GM15510 (cell line): ENCODE results near the gene ZFYVE28.

Experiments
- POLR2A ChIP-seq: IDR thresholded peaks from 3 replicates; pipeline ENCODE4 v1.6.1; 2011; ENCODE audit warnings: borderline replicate concordance; ENCODE audit not compliant: insufficient read length; ENCODE audit errors: extremely low read depth

The ZFYVE28 gene

DNA sequence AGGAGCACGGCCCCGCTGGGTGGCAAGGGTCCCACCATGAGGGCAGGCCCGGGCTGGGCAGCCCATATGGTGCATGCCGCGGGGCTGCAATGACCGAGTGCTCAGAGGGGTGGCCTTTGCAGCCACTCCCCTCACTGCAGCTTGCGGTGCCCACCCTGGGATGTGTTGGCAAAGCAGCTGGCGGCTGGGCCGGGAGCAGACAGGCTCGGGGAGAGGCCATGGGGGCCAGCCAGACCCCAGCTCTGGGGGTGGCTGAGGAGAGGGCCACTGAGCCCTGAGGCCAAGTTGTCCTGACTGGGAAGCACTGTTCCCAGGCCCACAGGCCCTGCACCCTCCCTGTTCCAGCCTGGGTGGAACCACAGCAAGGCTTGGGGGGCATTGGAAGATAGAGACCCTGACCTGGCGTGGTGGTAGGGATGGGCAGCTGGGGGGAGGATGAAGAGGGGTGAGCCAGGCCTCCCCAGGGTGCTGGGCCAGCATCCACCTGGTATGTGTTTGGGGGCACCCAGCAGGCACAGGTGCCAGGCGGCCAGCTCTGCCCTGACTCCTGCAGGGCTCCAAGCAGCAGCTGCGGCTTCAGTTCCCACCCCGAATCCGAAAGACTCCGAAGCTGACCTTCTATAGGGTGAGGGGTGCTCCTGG lies 32.1 kb upstream of the ZFYVE28 start:
- TF ChIP-seq POLR2A = no peak

DNA sequence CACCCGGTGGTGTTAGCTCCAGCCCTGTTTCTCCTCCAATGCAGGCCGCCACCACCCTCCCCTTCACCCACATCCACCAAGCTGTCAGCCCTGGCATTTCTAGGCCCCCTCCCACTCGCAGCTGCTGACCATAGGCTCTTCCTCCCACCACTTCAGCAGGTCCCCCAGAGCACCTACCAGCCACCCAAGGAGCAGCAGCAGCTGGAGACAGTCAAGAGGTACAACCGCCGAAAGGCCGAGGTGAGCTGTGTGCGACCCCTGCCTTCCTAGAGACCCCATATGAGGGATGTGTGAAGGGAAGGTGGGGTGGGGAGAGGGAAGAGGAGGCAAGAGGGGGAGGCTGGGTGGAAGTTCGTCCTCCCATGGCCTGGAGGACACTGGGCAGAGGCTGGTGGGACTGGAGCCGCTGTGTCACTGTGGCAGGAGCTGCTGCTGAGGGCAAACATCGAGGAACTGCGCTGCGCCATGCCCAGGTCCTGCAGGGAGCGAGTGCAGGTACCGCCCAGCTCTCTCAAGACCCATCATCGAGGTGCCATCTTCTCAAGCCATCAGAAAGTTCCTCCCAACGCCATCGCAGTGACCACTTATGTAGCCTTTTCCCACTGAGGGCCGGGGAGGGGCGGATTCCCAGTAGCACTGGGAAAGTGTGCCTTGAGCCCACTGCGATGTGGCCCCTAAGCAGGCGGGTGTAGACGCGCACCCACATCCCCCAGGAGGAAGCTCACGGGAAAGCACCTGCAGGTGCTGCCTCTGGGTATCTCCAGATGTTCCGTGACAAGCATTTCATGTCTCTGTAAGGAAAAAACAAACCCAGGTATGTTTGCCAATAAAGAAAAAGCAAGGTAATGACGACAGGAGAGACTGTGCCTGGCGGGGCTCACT lies 31.3 kb upstream of the ZFYVE28 start:
- no peak for TF ChIP-seq POLR2A

DNA sequence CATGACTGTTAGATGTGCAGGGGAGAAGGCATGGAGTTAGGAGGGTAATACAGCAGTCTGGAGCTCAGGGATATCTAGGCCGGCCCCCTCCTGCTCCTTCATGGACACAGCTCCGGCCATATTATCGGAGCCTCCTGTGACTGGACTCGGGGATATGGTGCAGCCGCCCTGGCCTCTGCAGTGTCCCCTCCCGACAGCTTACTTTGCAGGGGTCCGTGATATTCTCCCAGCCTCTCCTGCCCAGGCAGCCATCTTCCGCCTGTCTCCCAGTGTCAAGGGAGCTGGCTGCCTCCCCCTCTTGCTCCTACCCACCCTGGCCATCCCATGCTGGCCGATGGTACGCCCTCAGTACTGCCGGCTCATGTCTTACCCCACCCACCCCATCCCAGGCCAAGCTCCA lies 30.6 kb upstream of the ZFYVE28 start:
- TF ChIP-seq POLR2A = no peak

DNA sequence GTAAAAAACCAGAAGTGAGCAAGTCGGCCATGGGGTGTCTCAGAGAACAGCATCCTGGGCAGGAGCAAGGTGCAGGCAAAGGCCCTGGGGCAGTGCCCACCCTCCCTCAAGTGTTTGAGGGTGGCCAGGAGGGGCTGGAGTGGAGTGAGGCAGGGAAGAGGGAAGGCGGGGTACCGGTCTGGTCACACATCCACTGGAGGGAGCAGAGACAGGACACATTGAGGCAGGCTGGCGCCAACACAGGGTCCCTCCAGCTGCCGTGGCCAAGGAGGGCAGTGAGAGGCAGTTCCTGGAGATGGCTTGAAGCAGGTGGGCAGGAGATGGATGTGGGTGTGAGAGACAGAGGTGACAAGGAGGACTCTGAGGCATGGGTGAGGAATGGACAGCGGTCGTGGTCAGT lies 30.1 kb upstream of the ZFYVE28 start:
- no peak for TF ChIP-seq POLR2A

DNA sequence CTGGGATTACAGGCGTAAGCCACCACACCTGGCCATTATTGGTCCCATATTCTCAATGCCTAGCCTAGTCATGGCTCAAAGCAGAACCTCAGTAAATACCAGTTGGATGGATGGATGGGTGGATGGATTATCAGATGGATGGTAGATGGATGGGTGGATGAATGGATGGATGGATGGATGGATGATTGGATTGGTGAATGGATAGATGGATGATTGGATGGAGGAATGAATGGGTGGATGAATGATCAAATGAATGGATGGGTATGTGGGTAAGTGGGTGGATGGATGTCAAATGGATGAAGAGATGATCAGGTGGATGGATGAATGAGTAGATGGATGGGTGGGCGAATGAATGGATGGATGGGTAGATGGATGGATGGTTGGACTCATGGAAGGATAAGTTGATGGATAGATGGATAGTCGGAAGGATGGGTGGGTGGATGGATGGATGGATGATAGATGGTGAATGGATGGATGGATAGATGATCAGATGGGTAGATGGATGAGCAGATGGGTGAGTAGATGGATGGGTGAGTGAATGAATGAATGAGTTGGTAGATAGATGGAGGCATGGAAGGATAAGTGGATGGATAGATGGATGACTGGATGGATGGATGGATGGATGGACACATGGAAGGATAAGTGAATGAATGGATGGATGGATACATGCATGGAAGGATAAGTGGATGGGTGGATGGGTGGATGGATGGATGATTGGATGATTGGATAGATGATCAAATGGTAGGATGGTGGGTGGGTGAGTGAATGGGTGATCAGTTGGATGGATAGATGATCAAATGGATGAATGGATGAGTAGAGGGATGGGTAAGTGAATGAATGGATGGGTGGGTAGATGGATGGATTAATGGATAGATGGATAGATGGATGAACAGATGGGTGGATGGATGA lies 28.5 kb upstream of the ZFYVE28 start:
- TF ChIP-seq POLR2A = no peak

DNA sequence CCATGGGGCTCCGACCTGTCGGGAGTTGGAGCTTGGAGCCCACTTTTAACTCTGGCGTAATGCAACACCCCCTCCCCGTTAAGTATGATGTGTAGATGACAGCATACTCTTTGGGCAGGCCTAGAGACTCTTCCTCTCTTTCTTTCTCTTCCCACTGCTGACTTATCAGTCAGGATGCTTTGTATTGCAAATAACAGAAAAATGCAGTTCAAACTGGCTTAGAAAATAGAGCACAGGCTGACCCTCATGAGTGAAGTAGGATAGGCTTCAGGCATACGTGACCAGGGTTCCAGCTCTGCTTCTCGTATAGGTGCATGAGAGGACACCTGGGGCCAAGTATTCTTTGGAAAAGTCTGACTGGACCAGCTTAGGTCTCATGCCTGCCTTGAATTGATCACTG lies 27.1 kb upstream of the ZFYVE28 start:
- TF ChIP-seq POLR2A = no peak

DNA sequence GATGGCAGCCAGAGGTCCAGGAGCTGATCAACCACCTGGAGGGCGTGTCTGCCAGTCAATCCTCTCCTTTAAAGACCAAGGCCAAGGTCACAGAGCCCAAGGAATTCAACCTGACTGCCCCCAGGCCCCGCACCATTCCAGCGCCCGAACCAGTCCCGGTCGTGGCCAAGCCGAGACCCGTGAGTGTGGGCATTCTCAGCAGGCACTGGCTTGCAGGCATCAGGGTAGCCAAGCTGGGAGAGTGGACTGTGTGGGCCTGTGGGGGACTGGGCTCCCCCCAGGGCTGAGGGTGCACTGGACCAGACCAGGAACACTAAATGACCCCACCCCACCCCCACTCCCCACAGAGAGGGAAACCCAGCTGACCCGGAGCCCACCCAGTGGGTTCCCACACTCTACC lies 26.7 kb upstream of the ZFYVE28 start:
- no peak for TF ChIP-seq POLR2A

DNA sequence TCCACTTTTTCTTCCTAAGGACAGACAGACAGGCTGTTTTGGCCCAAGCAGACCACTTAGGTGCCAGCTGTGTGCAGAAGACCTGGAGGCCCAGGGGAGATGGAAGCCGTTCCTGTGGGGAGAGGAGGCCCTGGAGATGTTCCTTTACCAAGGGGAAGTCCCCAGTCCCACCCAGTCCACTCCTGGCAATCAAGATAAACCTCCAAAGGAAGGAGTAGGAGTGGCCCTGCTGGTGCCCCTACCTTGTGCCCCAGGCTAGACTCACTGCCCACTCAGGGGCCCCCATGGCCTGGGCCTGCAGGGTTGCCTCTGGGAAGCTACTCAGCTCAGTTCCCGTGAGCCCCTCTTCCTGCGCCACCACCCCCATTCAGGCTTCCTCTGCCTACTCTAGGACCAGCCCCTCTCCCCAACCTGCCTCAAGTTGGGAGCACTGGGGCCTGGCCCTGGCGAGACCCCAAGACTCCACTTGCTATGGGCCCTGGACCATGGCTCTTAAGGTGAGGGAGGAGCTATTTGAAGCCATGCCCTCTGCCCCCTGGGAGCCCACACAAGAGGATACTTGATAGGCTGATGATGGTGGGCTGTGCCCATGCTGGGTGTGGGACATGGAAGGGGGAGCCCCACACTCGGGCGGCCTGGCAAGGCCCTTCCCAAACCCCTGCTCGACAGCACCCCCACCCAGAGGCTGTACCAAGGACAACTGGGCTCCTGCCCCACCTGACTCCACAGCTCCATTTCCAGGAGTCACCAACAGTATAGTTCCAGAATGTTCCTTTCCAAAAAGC lies 25.7 kb upstream of the ZFYVE28 start:
- no peak for TF ChIP-seq POLR2A

DNA sequence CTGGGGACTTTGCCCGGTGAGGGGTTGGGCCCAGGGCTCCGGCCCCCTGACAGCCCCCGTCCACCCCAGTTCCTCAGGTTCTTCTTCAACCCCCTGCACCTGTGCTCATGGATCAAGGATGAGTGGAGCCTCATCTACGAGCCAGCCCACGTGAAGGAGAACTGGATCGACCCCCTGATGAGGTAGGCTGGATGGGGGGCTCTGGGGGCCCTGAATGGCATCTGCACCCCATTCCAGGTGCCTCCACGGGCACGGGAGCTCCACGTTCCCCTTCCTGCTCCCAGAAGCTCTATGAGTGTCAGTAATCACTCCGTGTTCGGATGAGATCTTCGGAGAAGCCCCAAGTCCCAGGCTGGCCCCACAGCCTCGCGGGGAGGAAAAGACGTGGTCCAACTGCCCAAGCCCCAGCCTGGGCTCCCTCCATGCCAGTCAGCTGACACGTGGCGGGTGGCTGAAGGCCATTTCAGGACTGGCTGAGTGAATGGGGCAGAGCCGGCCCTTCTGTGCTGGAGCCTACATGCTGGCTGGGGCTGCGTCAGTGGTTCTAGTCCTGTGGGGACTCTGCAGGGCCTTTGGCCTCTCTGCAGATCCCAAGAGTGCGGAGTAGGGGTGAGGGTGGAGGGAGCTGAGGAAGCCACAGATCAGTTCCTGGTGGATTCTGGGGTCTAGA lies 24.8 kb upstream of the ZFYVE28 start:
- TF ChIP-seq POLR2A = no peak

DNA sequence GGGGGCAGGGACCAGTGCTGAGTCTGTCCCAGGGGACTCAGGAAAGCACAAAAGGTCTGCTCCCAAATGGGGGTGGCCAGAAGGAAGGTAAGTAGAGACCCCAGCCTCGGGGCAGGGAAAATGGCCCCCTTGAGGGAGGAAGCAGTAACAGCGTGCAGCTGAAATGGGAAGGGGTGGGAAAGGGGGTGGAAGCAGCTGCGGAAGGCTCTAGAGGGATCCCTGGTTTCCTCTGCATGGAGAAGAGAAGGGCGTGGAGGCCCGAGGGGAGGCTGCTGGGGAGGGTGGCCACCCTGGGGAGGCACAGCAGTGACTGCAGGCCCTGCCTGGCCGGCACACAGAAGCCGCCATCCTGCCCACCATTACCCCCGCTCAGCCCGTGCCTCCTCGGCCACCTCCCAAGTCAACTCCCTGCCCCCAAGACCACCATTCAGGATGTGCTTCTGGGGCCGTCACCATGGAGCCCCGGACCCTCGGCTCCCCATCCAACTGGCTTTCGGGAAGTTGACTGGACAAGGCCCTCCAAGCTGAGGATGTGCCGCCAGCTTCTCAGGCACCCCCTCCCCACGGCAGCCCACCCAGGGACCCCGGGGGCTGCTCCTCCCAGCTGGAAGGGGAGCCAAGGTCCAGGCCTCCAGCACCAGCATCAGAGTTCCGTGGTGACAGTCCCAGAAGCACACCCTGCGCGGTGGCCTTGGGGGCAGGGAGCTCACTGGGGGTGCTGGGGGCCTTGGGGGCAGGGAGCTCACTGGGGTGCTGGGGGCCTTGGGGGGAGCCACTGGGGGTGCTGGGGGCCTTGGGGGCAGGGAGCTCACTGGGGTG lies 23.9 kb upstream of the ZFYVE28 start:
- no peak for TF ChIP-seq POLR2A

DNA sequence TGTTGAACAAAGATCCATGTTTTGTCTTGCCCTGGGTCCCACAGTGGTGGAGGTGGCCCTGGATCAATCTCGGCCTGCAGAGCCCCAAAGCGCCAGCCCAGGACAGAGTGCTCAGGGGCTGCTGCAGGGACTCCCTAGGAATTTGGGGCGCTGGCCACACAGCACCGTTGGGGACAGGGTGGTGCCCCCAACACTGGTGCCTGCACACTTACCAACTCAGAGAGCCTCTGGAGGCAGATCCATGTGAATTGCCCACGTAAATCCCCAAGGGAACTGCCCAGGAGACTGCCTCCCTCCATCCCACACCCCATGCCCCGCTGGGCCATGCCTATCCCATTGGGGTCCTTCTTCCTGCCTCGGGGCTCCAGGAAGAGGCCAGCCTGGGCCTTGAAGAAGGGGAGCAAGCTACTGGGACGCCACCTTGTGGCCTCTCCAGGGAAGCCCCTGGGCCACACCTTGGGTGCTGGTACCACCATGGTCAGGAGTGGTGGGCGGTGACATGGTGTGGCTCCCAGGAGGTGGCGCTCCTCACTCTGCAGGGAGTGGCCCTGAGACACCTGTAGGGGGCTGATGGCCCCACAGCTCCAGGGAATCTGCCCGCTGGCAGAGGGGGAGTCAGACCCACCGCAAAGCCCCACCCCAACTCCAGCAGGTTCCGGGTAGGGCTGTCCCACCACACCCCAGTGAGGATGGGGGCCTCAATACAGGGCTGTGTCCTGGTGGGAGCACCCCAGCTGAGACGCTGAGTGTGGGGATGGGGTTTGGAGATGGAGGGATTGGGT lies 23.1 kb upstream of the ZFYVE28 start:
- TF ChIP-seq POLR2A = no peak

DNA sequence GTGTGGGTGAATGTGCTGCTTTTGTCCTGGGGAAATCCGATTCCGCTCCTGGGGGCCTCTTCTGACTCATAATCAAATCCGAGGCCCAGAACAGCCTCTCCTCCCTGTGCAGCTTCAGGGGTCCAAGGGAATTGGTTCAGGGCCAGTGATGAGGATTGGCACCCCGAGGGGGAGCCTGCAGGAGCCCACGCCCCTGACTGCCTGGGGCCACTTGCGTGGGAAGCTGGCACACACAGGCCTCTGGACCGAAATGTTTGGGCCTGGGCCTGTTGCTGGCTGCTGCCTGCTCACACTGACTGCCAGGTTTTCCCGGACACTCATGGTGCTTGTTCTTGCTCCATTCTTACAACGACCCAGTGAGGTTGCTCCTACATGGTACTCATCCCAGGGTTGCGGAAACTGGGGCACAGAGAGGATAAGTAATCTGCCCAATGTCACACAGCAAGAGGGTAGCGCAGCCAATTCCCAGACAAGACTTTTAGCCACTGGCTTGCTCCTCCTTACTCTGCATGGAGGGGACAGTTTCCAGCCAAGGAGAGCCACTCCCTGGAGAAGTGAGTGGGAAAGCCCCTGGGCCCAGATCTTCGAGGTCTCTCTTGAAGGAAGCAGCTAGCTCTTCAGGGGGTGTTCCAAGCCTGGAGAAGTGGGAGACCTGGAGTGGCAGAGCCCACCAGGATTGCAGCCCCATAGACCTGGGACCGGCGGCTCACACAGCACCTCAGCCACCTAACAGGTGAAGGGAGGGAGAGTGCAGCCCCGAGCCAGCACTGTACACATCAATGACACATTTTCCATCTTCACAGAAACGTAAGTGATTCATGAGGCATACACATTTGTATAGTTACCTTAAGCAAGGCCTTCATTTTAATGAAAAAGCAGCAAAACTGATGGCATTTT lies 20.6 kb upstream of the ZFYVE28 start:
- TF ChIP-seq POLR2A = no peak
